ENCODE results near the gene SCUBE2. TPM values are rescaled to one million over a fixed set of nuclear protein-coding genes. Genes with fewer than 3 reads are reported as not detected.

Gene SCUBE2
- polyA plus RNA-seq, 1 of the 3 experiments (the other 2 are of a cell fraction), result 0.76 TPM

DNA sequence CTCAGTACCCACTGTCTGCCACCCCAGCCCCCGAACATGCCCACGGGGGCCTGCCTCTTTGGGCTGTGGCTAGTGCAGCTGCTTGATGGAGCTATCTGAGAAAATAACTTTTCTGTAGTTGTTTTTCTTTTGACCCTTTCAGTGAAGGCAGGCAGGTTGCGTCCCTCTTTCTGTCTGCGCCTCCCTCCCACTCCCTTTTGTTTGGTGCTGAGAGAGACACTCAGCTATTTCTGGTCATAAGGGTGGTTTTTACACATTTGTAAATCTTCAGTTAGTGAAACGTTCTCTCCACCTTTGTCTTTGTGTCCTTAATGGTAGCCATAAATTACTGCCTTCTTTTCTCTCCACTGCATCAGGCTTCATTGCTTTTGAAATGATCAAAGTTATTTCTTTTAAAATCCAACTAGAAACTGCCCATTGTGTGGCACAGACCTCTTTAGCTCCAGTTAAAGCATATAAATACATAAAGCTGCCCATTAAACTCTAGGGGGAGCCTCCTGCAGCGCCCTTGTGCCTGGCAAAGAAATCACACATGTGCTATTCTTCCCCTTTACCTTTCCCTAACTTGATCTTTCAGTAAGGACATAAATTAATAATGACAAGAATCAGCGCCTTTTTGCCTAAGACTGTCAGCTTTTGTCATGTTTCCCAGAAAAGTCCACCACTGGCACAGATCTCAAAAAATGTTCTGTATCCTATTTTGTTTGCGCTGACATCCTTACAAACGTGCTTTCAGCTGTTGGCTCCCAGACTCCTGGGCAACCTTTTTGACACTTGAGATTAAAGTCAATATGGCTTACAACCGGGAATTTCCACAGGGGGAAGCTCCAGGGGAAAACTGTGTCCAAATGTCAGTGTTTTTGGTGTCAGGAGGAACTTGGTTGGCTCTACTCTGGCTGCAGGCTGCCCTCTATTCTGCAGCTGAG, 1.7 kb upstream of the SCUBE2 start:
- ChIA-PET CTCF (interaction anchor here (0.6 to 7.3 kb wide), 16 partner anchors 10 to 435 kb away, joined by 3 to 48 read pairs (median 4); no protein-coding TSS in a partner anchor), POLR2A (no interaction called here)
- peaks cover 0 to 16% of the 10 kb centered on the region in 2 experiments; a peak in 2 of 4 replicates for H3K4me1 ChIP-seq (ENCODE audit: control insufficient read depth in 1 of 2, insufficient read depth in 2 of 2, low read depth in 1 of 2, low read length in 1 of 2)
- no peaks in the 10 kb centered on the region for H3F3A ChIP-seq (replicated peaks; ENCODE audit: insufficient read depth)
- TF ChIP-seq, protein P1, sequence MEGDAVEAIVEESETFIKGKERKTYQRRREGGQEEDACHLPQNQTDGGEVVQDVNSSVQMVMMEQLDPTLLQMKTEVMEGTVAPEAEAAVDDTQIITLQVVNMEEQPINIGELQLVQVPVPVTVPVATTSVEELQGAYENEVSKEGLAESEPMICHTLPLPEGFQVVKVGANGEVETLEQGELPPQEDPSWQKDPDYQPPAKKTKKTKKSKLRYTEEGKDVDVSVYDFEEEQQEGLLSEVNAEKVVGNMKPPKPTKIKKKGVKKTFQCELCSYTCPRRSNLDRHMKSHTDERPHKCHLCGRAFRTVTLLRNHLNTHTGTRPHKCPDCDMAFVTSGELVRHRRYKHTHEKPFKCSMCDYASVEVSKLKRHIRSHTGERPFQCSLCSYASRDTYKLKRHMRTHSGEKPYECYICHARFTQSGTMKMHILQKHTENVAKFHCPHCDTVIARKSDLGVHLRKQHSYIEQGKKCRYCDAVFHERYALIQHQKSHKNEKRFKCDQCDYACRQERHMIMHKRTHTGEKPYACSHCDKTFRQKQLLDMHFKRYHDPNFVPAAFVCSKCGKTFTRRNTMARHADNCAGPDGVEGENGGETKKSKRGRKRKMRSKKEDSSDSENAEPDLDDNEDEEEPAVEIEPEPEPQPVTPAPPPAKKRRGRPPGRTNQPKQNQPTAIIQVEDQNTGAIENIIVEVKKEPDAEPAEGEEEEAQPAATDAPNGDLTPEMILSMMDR (IDR thresholded peaks at IDR 0.05), result peak; percentile 41
- no peak for TF ChIP-seq GATA2 (CRISPR knock-in tag; IDR thresholded peaks at IDR 0.05)
- TF ChIP-seq, protein P2, sequence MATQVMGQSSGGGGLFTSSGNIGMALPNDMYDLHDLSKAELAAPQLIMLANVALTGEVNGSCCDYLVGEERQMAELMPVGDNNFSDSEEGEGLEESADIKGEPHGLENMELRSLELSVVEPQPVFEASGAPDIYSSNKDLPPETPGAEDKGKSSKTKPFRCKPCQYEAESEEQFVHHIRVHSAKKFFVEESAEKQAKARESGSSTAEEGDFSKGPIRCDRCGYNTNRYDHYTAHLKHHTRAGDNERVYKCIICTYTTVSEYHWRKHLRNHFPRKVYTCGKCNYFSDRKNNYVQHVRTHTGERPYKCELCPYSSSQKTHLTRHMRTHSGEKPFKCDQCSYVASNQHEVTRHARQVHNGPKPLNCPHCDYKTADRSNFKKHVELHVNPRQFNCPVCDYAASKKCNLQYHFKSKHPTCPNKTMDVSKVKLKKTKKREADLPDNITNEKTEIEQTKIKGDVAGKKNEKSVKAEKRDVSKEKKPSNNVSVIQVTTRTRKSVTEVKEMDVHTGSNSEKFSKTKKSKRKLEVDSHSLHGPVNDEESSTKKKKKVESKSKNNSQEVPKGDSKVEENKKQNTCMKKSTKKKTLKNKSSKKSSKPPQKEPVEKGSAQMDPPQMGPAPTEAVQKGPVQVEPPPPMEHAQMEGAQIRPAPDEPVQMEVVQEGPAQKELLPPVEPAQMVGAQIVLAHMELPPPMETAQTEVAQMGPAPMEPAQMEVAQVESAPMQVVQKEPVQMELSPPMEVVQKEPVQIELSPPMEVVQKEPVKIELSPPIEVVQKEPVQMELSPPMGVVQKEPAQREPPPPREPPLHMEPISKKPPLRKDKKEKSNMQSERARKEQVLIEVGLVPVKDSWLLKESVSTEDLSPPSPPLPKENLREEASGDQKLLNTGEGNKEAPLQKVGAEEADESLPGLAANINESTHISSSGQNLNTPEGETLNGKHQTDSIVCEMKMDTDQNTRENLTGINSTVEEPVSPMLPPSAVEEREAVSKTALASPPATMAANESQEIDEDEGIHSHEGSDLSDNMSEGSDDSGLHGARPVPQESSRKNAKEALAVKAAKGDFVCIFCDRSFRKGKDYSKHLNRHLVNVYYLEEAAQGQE (IDR thresholded peaks at IDR 0.05; ENCODE audit: low read depth, low read length), result no peak
- TF ChIP-seq EZH2phosphoT487 (IDR thresholded peaks at IDR 0.05; ENCODE audit: borderline replicate concordance, low read depth), result no peak
- no peak for TF ChIP-seq GABPA (IDR thresholded peaks at IDR 0.05; ENCODE audit: low read depth)
- no peak for TF ChIP-seq JUND (IDR thresholded peaks at IDR 0.05)
- no peak for TF ChIP-seq EP300 (IDR thresholded peaks at IDR 0.05; ENCODE audit: borderline replicate concordance in 1 of 2, low read depth in 1 of 2, low read length in 1 of 2)
- no peak for TF ChIP-seq YY1 (IDR thresholded peaks at IDR 0.05; ENCODE audit: low read depth)
- no peak for TF ChIP-seq TEAD4 (IDR thresholded peaks at IDR 0.05; ENCODE audit: borderline replicate concordance, insufficient read depth)
- no peak for TF ChIP-seq PBX3 (IDR thresholded peaks at IDR 0.05)
- no peak for TF ChIP-seq ZBTB33 (IDR thresholded peaks at IDR 0.05; ENCODE audit: borderline replicate concordance, low read depth)
- no peak for TF ChIP-seq MEF2A (IDR thresholded peaks at IDR 0.05; ENCODE audit: borderline replicate concordance, low read depth)
- TF ChIP-seq RCOR1 (IDR thresholded peaks at IDR 0.05; ENCODE audit: low read length), result 0 out of 2 replicates have a peak, but pooled peaks have one; percentile 16
- no peak for TF ChIP-seq RFX5 (IDR thresholded peaks at IDR 0.05; ENCODE audit: low read length)
- TF ChIP-seq RAD21 (IDR thresholded peaks at IDR 0.05; ENCODE audit: low read length), result peak; percentile 42; the same call in 1 of the 2 replicates
- no peak for TF ChIP-seq ELF1 (IDR thresholded peaks at IDR 0.05)
- TF ChIP-seq TCF12 (IDR thresholded peaks at IDR 0.05), result no peak
- DNase-seq, result peak; percentile 58
- H3K27ac ChIP-seq (ENCODE audit: low read depth in 2 of 2, low read length in 1 of 2), result no peak overlapping the region
- no peaks in the 10 kb centered on the region for H3K9me3 ChIP-seq
- no peak overlapping the region for H3K4me2 ChIP-seq
- no peaks in the 10 kb centered on the region for H3K36me3 ChIP-seq (replicated peaks in 1 of 2; ENCODE audit: control insufficient read depth in 1 of 2, insufficient read depth in 2 of 2, low read length in 1 of 2)
- H3K4me3 ChIP-seq (ENCODE audit: low read depth in 2 of 2, low read length in 1 of 2), result no peak overlapping the region
- no peaks in the 10 kb centered on the region for H3K79me2 ChIP-seq (ENCODE audit: insufficient read depth)
- H3K9ac ChIP-seq, result no peak overlapping the region
- WGBS (ENCODE audit: low lambda C conversion rate), result 74% methylated on average over 10 of the region's 10 CpGs
- H3K9me2 ChIP-seq, result no peaks in the 10 kb centered on the region
- no peaks in the 10 kb centered on the region for H3K27me3 ChIP-seq (ENCODE audit: insufficient read depth)
- H2AFZ ChIP-seq (ENCODE audit: low read depth), result no peak overlapping the region
- H4K20me1 ChIP-seq (ENCODE audit: insufficient read depth), result no peaks in the 10 kb centered on the region

All from SK-N-SH (cell line).